HG03045 (cell line): ENCODE results near the gene MOB3B.
"Not testable (repeated sequence)": the region's sequence is repeated elsewhere in the genome, so short reads cannot be mapped to it uniquely, and the experiment has no call there.

Experiments
- ATAC-seq: cut with Tn5 transposase; IDR thresholded peaks from one replicate; pipeline ENCODE4 v1.9.1; 2021; ENCODE audit warnings: mild to moderate bottlenecking, moderate library complexity; ENCODE audit not compliant: unreplicated experiment

MOB3B gene

GRCh38 chr9:27426511-27427271 lies 102.9 kb downstream of the MOB3B start:
- ATAC-seq, result no peak

- ATAC-seq, result no peak
Observed at GRCh38 chr9:27425827-27426510, 103.6 kb downstream of the MOB3B start.

DNA sequence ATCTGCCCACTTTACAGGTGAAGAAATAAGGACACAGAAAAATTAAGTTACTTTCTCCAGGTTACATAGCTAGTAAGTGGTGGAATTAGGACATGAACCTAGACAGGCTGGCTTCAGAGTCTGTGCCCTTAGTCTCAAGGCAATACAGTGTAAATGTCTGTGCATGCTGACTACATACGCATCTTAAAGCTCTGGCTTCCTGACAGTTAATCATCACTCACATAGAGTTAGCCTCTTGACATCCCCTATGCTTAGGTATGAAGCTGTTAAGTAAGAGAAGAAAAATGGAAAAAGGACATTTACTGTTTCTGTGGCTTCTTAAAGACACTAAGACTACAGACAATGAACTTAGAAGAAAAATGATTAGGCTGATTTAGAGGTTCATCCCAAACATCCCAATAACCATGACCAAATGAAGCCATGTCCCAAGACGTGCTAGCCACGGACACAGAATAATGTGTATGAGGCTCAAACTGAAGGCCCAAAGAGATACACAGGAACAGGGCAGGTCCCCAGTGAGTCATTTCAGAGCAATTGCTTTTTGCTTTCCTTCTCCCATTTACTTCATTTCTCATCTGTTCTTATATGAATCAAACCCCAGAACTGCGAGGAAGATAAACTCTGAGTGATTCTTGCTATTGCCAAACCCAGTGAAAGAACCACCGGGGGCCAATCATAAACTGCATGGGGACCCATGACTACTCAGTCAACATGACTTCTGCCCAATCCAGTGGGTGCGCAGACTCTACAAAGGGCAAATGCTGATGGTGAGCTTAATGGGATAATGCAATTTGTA lies 105.5 kb downstream of the MOB3B start:
- ATAC-seq, result no peak

GRCh38 chr9:27422279-27422834 lies 107.3 kb downstream of the MOB3B start:
- no peak for ATAC-seq

GRCh38 chr9:27421577-27421976 lies 108.0 kb downstream of the MOB3B start:
- no peak for ATAC-seq

DNA sequence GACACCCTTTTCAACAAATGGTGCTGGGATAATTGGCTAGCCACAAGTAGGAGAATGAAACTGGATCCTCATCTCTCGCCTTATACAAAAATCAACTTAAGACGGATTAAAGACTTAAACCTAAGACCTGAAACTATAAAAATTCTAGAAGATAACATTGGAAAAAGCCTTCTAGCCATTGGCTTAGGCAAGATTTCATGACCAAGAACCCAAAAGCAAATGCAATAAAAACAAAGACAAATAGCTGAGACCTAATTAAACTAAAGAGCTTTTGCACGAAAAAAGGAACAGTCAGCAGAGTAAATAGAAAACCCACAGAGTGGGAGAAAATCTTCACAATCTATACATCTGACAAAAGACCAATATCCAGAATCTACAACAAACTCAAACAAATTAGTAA lies 110.1 kb downstream of the MOB3B start:
- ATAC-seq, result not testable (repeated sequence)

GRCh38 chr9:27414220-27414761 lies 115.3 kb downstream of the MOB3B start:
- no peak for ATAC-seq

GRCh38 chr9:27413511-27414219 lies 115.9 kb downstream of the MOB3B start:
- ATAC-seq, result no peak

DNA sequence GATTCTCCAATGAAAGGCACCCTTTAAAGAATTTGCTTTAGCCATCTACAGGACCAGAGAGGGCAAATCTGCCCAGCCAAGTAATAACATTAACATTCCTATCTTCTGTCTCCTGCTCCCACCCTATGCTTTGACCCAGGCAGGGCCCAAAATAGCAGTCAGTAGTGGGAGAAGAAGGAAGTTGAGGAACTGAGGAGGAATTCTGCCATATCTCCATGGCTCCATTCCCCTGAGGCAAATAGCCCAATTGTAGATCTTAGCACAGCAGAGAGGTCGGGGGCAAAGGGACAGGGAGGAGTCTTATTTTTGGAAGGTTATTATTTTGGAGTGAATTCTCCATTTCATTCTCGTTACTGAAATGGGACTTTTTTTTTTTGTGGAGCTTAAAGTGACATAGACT lies 116.7 kb downstream of the MOB3B start:
- ATAC-seq, result no peak

- ATAC-seq, result no peak
Observed at GRCh38 chr9:27412081-27412480, 117.5 kb downstream of the MOB3B start.

- ATAC-seq, result no peak
Observed at GRCh38 chr9:27408482-27408881, 121.1 kb downstream of the MOB3B start.

DNA sequence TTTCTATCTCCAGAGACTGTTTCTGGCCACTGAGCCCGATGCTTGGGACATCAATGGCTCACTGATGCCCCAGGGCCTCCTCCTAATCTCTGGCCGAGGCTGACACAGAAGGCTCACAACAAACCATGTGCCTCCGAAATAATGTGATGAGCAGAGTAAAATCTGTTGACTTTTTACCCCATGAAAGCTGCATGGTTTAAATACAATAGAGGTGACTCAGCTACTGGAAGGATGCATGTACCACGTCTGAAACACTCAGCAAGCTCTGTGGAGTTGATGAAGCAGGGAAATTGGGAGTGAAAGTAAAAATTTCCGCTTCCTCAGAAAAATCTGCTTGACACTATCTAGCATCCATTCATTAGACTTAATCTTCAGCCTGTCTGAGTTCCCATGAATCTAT lies 121.6 kb downstream of the MOB3B start:
- no peak for ATAC-seq

DNA sequence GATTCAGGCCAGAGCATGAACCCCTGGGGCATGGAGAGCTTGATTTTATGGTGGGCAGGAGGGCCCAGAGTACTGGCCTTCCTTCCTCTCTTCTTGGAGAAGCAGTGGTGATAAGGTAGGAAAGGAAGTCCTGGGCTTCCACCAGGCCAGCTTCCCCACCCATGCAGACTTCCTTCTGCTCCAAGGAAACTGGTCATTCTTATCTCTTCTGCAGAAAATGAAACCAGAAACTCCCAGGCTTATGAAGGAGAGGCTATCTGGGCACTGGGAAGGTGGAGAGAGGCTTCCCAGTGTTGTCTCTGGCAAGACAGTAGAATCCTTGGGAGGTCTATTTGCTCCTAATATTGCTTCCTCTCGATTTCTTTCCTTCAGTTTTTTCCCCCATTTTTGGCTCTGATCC lies 122.1 kb downstream of the MOB3B start:
- no peak for ATAC-seq

GRCh38 chr9:27404661-27405060 lies 125.0 kb downstream of the MOB3B start:
- ATAC-seq, result no peak

DNA sequence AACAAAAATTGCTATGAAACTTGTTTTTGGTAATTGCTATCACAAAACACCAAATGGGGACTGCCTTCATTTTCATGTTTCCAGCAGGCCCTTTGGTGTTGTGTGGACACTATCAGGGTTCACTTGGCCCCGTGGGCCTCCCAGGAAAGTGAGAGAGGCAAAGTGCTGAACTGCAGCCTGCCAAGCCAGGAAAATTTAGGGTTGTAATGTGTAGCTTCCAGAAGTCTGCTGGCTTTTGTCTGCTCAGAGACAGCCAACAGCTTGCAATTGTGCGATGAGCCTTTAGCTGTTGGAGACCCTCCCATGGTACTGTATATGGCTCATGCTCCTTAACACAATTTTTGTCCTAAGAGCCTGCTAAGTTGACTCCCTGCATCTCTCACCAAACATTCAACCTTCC lies 127.0 kb downstream of the MOB3B start:
- no peak for ATAC-seq

DNA sequence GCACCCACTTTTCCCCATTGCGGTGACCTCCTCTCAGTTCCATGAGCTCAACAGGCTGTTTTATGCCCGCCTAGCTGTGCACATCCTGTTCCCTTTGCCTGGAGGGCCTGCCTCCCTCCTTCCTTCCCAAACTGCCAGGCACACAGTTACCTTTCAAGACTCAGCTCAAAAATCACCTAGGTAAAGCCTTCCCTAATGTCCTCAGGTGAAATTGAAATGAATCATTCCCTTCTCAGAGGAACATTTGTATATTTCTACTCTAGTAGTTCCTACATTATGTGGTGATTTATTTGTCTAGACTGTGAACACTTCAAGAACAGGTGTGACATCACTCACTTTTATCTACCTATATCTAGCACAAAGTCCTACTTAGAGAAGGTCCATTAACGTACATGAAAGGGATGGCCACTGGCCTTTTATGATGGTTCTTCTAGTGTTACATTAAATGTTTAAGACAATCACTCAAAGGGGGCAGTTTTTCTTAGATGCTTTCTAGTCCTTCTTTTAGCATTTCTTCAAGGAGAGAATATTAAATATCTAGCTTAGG lies 129.2 kb downstream of the MOB3B start:
- ATAC-seq, result no peak

DNA sequence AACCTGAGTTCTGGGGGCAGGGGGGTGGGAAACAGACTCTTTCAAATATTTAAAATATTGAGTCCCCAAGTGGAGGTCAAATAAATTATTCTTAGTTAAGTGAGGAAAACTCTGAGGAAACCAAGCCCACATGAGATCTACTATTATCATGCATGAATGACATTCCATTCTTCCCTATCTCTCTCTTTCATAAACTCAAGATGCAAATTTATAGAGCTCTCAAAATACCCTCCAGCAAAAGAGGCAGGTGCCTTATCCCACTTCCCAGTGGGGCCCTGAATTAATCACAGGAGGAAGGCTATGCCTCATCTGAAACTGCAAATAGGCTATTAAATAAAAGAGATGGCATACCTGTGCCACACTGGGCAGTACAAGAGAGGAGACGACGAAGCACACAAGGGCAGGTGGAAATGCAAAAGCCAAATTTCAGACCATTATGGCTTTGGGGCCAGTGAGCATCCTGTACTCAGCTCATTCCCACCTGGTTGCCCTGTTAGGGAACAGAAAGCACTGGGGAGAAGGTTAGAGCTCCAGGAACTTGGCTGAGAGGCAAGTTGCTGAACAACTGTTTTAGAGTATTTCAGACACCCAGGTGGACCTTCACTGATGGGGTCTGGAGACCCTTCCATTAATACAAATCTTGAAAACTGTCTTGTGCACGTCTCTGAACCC lies 130.5 kb downstream of the MOB3B start:
- no peak for ATAC-seq

DNA sequence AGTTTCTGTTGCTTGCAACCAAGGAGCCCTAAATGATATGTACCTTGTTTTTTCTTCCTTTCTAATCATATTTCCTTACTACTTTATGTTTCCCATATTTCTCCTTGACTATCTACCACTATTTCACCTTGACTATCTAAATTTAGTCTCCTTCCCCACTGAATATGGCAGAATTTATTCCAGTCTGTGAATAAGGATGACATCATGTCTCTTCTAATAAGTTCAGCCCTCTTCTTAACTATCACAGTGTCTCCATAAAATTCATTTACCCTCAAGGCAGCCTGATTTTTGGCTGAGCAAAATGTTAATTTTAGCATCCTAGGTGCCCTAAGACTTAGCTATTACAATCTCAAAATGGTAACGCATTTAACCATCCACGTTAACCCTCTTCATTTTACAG lies 133.1 kb downstream of the MOB3B start:
- ATAC-seq, result no peak

GRCh38 chr9:27395484-27395921 lies 134.1 kb downstream of the MOB3B start:
- no peak for ATAC-seq

GRCh38 chr9:27394826-27395201 lies 134.8 kb downstream of the MOB3B start:
- ATAC-seq, result no peak
